Bone marrow (tissue), 2 donors: ENCODE measurements around the gene DAD1.
"Not testable (repeated sequence)": the region's sequence is repeated elsewhere in the genome, so short reads cannot be mapped to it uniquely, and the experiment has no call there.

ENCODE experiments used
- DNase-seq, 2 donors: peaks; one replicate each; lab custom pipeline; 2025; lab: John Stamatoyannopoulos, UW

DAD1 gene

DNA sequence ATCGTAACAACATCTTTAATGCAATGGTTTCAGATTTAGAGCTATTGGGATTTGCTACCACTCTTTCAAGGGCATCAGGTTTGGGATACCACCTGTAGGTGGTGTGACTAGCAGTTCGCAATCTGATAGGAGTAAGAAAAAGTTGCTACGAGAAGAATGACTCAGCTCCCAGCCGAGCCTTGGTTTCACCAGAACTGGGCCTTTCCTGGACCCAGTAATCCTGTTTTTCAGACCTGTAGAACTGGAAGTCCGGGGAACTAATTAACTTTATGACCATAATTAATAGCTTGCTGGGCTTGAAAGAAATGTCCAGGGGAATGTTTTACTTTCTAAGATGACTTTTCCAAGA, 9.8 kb upstream of the DAD1 start:
- no peak for DNase-seq

GRCh38 chr14:22598099-22598895, 9.3 kb upstream of the DAD1 start, which contains the start of gene ABHD4:
TSS of gene ABHD4 (plus strand) at chr14:22598300. CDS start at chr14:22598307, 7 bp downstream.
- DNase-seq, result peak; percentile 7 to 72

- DNase-seq, result no peak
These were observed 8.7 kb upstream of the DAD1 start for GRCh38 chr14:22597771-22598098.

- no peak for DNase-seq
These were observed 8.2 kb upstream of the DAD1 start for GRCh38 chr14:22597265-22597664.

DNA sequence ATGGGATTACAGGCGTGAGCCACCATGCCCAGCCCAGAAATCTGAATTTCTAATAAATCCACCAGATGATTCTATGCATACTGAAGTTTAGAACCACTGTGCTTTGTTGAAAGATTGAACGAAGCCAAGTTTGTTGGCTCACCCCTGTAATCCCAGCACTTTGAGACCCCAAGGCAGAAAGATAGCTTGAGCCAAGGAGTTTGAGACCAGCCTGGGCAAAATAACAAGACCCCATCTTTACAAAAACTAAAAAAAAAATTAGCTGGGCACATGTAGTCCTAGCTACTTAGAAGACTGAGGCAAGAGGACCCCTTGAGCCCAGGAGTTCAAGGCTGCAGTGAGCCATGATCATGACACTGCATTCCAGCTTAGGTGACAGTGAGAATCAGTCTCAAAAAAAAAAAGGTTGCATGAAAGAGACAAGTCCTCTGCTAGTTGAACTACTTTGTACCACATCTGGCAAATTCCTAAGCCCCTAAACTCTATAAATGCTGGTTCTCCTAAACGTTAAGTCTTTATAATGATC, 7.4 kb upstream of the DAD1 start:
- no peak for DNase-seq

DNA sequence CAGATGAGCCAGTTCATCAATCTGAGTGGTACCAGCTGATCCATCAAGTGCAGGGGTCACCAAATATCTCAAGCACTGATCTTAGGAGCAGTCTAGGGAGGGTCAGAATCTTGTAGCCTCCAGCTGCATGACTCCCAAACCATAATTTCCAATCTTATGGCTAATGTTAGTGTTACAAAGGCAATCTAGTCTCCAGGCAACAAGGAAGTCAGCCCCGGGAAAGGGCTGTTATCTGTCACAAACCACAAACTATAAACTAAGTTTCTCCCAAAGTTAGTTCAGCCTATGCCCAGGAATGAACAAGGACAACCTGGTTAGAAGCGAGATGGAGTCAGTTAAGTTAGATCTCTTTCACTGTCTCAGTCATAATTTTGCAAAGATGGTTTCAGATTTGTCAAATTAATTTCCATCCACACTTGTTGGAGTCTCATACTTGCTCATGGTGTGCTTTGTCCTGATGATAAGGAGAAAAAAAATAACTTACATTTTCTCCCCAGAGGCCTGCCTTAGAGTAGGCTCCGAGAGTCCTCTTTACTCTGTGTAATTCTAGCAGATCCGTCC, 5.2 kb upstream of the DAD1 start:
- no peak for DNase-seq

DNA sequence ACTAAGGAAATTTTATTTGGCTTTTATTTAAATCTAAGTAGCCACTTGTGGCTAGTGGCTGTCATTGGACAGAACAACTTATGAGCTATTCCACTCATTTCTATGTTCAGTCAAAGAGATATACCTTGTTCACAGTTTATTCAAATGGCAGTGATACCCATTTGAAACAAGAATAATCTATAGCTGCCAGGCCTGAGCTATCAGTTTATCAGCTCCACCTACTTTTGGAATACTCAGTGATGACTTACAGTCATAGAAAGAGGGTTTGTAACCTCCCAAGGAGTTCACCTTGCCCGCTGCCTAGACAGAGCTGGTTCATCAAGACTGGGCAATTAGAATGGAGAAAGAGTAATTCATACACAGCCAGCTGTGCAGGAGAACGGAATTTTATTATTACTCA, 4.6 kb upstream of the DAD1 start:
- DNase-seq, result no peak

DNA sequence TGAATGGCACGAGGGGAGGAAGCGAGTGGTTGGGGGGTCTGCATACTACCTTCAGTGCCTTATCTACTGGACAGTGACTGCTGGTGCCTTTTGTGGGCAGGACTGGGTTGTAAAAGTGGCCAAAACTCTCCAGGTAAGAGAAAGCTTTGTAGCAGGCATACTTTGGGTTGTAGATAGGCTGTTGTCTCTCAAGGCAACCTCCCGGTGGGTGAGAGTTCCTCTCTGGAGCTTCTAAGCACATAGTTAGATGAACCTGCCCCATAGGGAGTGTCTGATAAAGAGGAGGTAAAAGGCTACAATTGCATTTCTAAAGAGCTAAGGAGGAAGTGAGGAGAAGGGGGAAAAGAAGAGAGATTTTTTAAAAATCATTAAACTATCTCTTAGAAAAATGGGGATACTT, 4.2 kb upstream of the DAD1 start:
- no peak for DNase-seq

DNA sequence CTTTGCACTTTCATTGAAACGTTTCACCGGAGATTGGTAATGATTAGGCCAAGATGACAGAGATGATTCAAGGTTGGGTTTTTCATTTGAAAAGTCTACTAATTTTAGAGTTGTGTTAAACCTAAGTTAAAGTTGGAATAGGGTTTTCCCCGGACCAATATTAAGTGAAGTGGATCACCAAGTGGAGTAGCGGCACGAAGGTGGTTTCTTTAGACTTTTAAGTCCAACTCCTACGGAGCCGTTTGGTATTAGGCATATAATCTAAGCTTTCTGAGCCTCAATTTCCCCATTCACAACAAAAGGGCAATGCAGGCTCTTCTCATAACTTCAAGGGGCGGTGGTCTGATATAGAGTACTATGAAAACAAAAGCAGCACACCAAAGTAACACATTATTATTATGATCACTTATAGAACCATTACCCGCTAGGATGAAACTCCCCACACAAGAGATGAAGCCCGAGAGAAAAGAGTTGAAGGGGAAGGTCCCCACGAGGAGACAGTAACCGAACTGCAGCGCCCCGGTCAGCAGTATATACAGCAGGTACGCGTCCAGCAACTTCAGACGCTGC, 413 bp downstream of the DAD1 start:
- DNase-seq, result no peak

- DNase-seq, result not testable (repeated sequence)
These were observed 1.2 kb downstream of the DAD1 start for GRCh38 chr14:22587677-22588422.

GRCh38 chr14:22587247-22587646, 1.8 kb downstream of the DAD1 start:
- no peak for DNase-seq

GRCh38 chr14:22583994-22584393, 5.0 kb downstream of the DAD1 start:
- no peak for DNase-seq

DNA sequence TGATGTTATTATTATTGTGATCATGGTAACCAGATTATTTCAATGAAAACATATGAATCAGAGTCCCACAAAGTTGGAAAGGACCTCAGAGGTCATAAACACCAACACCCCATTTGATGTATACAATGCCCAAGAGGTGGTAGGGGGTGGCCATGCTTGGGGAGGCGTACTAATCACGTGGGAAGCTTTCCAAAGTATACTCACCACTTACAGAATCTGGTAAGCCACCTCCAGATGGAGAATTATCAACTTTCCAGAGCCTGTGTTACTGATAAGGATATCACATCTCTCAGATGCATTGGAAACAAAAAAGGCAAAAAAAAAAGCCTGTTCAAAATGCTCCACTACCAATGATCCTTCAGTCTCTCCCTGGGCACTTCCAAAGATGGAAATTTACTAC, 8.4 kb downstream of the DAD1 start:
- DNase-seq, result no peak

DNA sequence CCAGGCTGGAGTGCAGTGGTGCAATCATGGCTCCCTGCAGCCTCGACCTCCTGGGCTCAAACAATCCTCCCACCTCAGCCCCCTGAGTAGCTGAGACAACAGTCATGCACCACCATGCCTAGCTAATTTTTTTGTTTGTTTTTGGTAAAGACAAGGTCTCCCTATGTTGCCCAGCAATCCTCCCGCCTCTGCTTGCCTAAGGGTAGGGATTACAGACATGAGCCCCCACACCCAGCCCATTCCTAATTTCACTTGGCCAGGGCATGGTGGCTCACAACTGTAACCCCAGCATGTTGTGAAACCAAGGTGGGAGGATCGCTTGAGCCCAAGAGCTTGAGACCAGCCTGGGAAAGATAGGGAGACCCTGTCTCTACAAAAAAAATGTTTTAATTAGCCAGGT, 9.1 kb downstream of the DAD1 start:
- no peak for DNase-seq

- no peak for DNase-seq
These were observed 9.8 kb downstream of the DAD1 start for GRCh38 chr14:22579236-22579635.

- DNase-seq, result no peak
These were observed 11.6 kb downstream of the DAD1 start for GRCh38 chr14:22577334-22577908.

DNA sequence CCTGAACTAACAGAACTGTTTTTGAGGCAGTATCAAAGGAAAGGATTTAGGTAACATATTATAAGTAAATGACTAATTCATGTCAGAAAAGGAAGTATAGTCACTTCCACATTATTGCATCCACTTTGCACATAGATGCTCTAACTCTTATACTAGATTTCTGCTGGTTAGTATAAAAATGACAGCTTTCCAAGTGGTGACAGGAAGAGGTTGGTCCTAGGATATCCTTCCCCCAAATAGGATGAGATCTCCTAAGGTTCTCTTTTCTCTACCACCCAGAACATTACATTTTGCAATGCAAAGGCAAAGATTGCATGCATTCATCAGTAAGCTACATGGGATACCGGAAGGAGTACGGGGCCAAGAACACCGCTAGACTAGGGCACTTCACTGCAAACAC, 15.2 kb downstream of the DAD1 start:
- DNase-seq, result no peak

GRCh38 chr14:22572562-22573058, 16.4 kb downstream of the DAD1 start:
- DNase-seq, result no peak

DNA sequence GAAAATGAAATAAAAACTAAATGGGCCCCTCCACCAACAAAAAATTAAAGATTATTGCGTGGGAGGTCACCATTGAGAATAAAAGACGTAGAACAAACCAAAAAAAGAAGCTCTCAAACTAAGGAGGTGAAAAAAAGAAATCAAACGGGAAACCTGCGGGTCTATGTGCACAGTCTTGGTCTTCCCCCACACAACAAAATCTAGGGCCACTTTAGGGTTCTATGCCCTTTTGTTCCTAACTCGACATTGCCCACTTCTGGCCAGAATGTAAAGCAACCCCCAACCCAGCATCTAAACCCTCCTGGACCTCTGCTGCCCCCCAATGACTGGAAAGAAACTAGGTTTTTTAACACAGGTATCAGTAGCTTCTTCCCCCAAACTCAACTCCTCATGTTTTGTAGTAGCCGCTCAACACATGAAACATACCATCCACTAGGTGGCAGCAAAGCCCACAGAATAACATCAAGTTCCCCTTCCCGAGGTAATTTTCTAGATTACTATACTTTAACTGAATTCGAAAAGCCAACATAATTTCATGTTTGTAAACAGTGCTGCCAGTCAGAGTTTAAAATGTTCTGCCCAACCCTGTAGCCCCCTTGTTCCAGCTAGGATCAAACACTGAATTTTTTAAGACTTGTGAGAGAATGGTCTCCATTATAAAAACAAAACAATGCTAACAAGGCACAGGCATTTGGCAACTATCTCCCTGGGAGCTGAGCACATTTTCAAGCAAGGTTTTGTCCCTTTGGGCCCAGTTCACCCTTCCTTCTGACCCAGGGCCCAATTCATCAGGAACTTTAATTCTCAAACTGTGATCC, 18.7 kb downstream of the DAD1 start:
- peak in 1 of 2 donors; percentile 98 for DNase-seq

DNA sequence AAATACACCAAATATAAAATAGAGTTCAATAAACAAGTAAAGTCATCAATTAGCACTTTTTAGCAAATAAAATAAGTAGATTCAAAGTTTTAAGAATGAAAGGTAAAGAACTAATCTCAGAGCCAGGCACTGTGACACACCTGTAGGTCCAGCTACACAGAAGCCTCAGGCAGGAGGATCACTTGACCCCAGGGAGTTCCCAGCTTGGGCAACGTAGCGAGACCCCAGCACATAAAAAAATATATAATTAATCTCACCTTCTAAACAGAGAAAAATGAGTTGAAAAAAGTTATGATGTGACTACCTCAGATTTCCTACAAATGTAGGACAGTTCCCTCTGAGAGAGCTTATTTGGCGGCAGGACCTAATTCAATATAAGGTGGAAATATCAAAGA, 19.3 kb downstream of the DAD1 start:
- no peak for DNase-seq

DNA sequence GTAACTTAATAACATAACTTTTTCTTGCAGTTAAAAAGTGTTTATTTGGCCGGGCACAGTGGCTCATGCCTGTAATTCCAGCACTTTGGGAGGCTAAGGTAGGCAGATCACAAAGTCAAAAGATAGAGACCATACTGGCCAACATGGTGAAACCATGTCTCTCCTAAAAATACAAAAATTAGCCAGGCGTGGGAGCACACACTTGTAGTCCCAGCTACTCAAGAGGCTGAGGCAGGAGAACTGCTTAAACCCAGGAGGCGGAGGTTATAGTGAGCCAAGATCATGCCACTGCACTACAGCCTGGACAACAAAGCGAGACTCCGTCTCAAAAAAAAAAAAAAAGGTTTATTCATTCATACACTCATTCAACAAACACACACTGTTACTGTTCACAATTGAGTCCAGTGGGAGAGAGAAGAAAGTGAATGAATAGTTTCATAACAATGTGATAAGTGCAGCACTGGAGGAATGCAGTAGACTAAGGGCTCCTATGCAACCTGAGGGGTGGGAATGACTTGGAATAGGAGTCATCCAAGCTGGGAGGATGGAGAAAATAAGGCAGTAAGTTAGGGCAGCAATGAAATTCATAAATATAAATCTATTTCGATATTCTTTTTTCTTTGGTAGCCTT, 19.8 kb downstream of the DAD1 start:
- no peak for DNase-seq
